Measurements from ENCODE around the gene CARD11. TPM values are rescaled to one million over a fixed set of nuclear protein-coding genes. Genes with fewer than 3 reads are reported as not detected.

Gene CARD11
- total RNA-seq, 1 experiment from 2014 or later, result 0.82 TPM

DNA sequence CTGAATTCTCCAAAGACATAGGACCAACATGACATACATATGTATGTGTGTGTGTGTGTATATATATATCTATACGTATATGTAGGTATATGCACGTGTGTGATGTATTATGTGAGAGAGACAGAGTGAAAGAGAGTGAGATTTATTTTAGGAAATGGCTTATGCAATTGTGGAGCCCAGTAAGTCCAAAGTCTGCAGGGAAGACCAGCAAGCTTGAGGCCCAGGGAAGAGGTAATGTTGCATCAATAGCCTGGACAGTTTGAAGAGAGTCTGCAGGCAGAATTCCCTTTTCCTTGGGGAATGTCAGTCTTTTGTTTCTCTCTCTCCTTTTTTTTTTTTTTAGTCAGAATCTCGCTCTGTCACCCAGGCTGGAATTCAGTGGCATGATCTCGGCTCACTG is 33.0 kb upstream of the CARD11 start:
- Histone ChIP-seq H3K4me1 (ENCODE audit: control insufficient read depth, insufficient read depth, low read length) (no peaks in the 10 kb centered on the region), H3K9me3 (ENCODE audit: control insufficient read depth, insufficient read depth, low read depth, low read length) (peaks cover 9% of the 10 kb centered on the region; the same call in 1 of the 2 replicates), H3K27ac (ENCODE audit: low read length) (no peak overlapping the region), H3K27me3 (ENCODE audit: control insufficient read depth, insufficient read depth, low read length) (no peaks in the 10 kb centered on the region), H3K4me3 (ENCODE audit: low read depth in 2 of 2, low read length in 2 of 2) (no peak overlapping the region), H3K36me3 (ENCODE audit: control insufficient read depth, insufficient read depth, low read length) (no peaks in the 10 kb centered on the region)
- CTCF ChIA-PET, result no interaction called here
- BruUV-seq (replicated peaks), result no TSS peak
- in situ Hi-C loops (cut with HindIII; ENCODE audit: low pct_unique_long_range_greater_than_20kb, low sequenced_read_pairs) (no loop called here), intact Hi-C loops (cut with micrococcal nuclease; ENCODE audit: unreplicated experiment) (no loop called here)
- no peak for TF ChIP-seq SIN3A (IDR thresholded peaks at IDR 0.05; ENCODE audit: borderline replicate concordance, insufficient read depth, low read depth, low read length)
- TF ChIP-seq, protein P1, sequence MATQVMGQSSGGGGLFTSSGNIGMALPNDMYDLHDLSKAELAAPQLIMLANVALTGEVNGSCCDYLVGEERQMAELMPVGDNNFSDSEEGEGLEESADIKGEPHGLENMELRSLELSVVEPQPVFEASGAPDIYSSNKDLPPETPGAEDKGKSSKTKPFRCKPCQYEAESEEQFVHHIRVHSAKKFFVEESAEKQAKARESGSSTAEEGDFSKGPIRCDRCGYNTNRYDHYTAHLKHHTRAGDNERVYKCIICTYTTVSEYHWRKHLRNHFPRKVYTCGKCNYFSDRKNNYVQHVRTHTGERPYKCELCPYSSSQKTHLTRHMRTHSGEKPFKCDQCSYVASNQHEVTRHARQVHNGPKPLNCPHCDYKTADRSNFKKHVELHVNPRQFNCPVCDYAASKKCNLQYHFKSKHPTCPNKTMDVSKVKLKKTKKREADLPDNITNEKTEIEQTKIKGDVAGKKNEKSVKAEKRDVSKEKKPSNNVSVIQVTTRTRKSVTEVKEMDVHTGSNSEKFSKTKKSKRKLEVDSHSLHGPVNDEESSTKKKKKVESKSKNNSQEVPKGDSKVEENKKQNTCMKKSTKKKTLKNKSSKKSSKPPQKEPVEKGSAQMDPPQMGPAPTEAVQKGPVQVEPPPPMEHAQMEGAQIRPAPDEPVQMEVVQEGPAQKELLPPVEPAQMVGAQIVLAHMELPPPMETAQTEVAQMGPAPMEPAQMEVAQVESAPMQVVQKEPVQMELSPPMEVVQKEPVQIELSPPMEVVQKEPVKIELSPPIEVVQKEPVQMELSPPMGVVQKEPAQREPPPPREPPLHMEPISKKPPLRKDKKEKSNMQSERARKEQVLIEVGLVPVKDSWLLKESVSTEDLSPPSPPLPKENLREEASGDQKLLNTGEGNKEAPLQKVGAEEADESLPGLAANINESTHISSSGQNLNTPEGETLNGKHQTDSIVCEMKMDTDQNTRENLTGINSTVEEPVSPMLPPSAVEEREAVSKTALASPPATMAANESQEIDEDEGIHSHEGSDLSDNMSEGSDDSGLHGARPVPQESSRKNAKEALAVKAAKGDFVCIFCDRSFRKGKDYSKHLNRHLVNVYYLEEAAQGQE (IDR thresholded peaks at IDR 0.05; ENCODE audit: insufficient read depth in 1 of 2, low read depth in 2 of 2, low read length in 1 of 2), result no peak
- no peak for TF ChIP-seq POLR2AphosphoS5 (IDR thresholded peaks at IDR 0.05; ENCODE audit: low read depth, low read length)
- ATAC-seq (no peak), DNase-seq (ENCODE audit: low read depth, low spot score) (no peak)
- POLR2A ChIA-PET, result interaction anchor here (0.7 kb wide), 1 partner anchor 936 kb away, joined by 4 read pairs; no protein-coding TSS in a partner anchor

DNA sequence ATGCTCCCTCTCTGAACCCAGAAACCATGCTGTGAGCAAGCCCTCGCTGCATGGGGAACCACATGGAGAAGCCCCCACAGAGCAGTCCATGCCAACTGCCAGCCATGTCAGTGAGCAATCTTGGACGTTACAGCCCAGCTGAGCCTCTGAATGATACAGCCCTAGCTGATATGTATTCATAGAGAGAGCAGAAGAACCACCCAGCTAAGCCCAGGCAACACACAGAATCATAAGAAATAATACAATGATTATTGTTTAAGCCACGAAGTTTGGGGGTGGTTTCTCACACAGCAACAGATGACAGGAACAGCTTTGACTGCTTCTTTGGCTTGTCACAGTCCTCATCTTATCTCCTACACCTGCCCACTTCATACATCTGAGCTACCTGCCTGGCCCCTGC is 32.5 kb upstream of the CARD11 start:
- Histone ChIP-seq H3K4me1 (ENCODE audit: control insufficient read depth, insufficient read depth, low read length) (no peaks in the 10 kb centered on the region), H3K9me3 (ENCODE audit: control insufficient read depth, insufficient read depth, low read depth, low read length) (peaks cover 9% of the 10 kb centered on the region; the same call in 1 of the 2 replicates), H3K4me3 (ENCODE audit: low read depth in 2 of 2, low read length in 2 of 2) (no peak overlapping the region), H3K36me3 (ENCODE audit: control insufficient read depth, insufficient read depth, low read length) (no peaks in the 10 kb centered on the region), H3K27ac (ENCODE audit: low read length) (no peak overlapping the region), H3K27me3 (ENCODE audit: control insufficient read depth, insufficient read depth, low read length) (no peaks in the 10 kb centered on the region)
- no peak for DNase-seq (ENCODE audit: low read depth, low spot score)
- intact Hi-C loops (cut with micrococcal nuclease; ENCODE audit: unreplicated experiment) (no loop called here), in situ Hi-C loops (cut with HindIII; ENCODE audit: low pct_unique_long_range_greater_than_20kb, low sequenced_read_pairs) (no loop called here)
- no peak for ATAC-seq
- no TSS peak for BruUV-seq (replicated peaks)
- TF ChIP-seq POLR2AphosphoS5 (IDR thresholded peaks at IDR 0.05; ENCODE audit: low read depth, low read length), result no peak
- TF ChIP-seq SIN3A (IDR thresholded peaks at IDR 0.05; ENCODE audit: borderline replicate concordance, insufficient read depth, low read depth, low read length), result no peak
- TF ChIP-seq TCF7L2 (IDR thresholded peaks at IDR 0.05; ENCODE audit: low read depth, low read length), result no peak
- TF ChIP-seq, protein P1 (IDR thresholded peaks at IDR 0.05; ENCODE audit: insufficient read depth in 1 of 2, low read depth in 2 of 2, low read length in 1 of 2), result no peak
- TF ChIP-seq, protein P2, sequence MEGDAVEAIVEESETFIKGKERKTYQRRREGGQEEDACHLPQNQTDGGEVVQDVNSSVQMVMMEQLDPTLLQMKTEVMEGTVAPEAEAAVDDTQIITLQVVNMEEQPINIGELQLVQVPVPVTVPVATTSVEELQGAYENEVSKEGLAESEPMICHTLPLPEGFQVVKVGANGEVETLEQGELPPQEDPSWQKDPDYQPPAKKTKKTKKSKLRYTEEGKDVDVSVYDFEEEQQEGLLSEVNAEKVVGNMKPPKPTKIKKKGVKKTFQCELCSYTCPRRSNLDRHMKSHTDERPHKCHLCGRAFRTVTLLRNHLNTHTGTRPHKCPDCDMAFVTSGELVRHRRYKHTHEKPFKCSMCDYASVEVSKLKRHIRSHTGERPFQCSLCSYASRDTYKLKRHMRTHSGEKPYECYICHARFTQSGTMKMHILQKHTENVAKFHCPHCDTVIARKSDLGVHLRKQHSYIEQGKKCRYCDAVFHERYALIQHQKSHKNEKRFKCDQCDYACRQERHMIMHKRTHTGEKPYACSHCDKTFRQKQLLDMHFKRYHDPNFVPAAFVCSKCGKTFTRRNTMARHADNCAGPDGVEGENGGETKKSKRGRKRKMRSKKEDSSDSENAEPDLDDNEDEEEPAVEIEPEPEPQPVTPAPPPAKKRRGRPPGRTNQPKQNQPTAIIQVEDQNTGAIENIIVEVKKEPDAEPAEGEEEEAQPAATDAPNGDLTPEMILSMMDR (IDR thresholded peaks at IDR 0.05), result no peak
- ChIA-PET CTCF (no interaction called here), POLR2A (interaction anchor here (0.7 kb wide), 1 partner anchor 937 kb away, joined by 4 read pairs; no protein-coding TSS in a partner anchor)
